Thoracic aorta (tissue), 2 donors: ENCODE data around the gene SPOCK3. TPM values are rescaled to one million over a fixed set of nuclear protein-coding genes. Genes with fewer than 3 reads are reported as not detected.

Source experiments
- ATAC-seq: fragments of 150-250 bp; one replicate; pipeline ENCODE4 v1.8.0; 2017; ENCODE audit warnings: low read depth; ENCODE audit not compliant: insufficient number of reproducible peaks, low FRiP score
- DNase-seq: peaks from one replicate; pipeline ENCODE4 v3.0.0-alpha.2; 2020; ENCODE audit warnings: low spot score
- H3K27ac ChIP-seq, 2 donors: fragments of 200-600 bp; sonication (generic); 1 replicate in 1 of 2; 2 replicates in 1 of 2; pipeline ENCODE4 v1.5.1; 2016; ENCODE audit warnings: mild to moderate bottlenecking in 2 of 2, moderate library complexity in 2 of 2
- H3K27me3 ChIP-seq: fragments of 200-600 bp; sonication (generic); replicated peaks from 2 replicates; pipeline ENCODE4 v1.6.0; 2016; ENCODE audit warnings: mild to moderate bottlenecking; ENCODE audit not compliant: insufficient read depth
- H3K36me3 ChIP-seq: fragments of 200-600 bp; sonication (generic); one replicate; pipeline ENCODE4 v1.5.1; 2016
- H3K4me1 ChIP-seq, 2 donors: fragments of 200-600 bp; sonication (generic); 1 replicate in 1 of 2; 2 replicates in 1 of 2; pipeline versions ENCODE4 v1.5.1 to v1.6.0; 2016; ENCODE audit warnings: low read depth in 2 of 2, mild to moderate bottlenecking in 1 of 2; ENCODE audit not compliant: control insufficient read depth in 1 of 2
- H3K4me3 ChIP-seq: fragments of 200-600 bp; sonication (generic); 2 replicates; pipeline ENCODE4 v1.5.1; 2016; ENCODE audit warnings: mild to moderate bottlenecking
- H3K9me3 ChIP-seq: fragments of 200-600 bp; sonication (generic); 2 replicates; pipeline ENCODE4 v1.5.1; 2016
- total RNA-seq, 2 donors: library from RNA; depleted of rRNA; stranded (reverse); fragments of >200 nt; gene quantifications; one replicate each; pipeline versions ENCODE4 v1.1.0 to v1.2.3, GENCODE V29; 2016
- TF ChIP-seq, protein P1 (sequence below): fragments of 200-600 bp; sonication (generic); IDR thresholded peaks from one replicate; pipeline ENCODE4 v1.5.1; 2019; ENCODE audit warnings: antibody characterized with exemption

Gene SPOCK3
- total RNA-seq, 2 donors from 2014 or later, result not detected

DNA sequence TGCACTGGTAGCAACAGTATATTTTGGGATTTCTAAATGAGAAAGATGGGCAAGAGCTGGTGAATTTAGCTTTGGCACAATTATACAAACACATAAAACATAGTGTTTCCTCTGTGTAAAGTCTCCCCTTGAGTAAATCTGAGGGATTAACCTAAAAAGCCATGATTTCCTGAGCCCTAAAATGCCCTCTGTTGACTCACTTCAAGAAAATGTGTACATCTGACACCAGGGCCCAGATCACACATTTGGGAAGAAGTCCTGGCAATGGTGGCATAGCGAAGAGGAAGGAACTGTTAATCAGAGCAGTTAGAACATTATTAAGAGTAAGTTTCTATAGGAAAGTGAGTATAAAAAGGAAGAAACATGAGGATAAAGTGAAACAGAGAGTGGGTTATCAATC, 338.5 kb downstream of the SPOCK3 start:
- Histone ChIP-seq H3K4me1 (no peaks in the 10 kb centered on the region), H3K27ac (no peak overlapping the region), H3K36me3 (no peaks in the 10 kb centered on the region), H3K9me3 (no peaks in the 10 kb centered on the region), H3K27me3 (no peaks in the 10 kb centered on the region), H3K4me3 (no peak overlapping the region)
- TF ChIP-seq, protein P1, sequence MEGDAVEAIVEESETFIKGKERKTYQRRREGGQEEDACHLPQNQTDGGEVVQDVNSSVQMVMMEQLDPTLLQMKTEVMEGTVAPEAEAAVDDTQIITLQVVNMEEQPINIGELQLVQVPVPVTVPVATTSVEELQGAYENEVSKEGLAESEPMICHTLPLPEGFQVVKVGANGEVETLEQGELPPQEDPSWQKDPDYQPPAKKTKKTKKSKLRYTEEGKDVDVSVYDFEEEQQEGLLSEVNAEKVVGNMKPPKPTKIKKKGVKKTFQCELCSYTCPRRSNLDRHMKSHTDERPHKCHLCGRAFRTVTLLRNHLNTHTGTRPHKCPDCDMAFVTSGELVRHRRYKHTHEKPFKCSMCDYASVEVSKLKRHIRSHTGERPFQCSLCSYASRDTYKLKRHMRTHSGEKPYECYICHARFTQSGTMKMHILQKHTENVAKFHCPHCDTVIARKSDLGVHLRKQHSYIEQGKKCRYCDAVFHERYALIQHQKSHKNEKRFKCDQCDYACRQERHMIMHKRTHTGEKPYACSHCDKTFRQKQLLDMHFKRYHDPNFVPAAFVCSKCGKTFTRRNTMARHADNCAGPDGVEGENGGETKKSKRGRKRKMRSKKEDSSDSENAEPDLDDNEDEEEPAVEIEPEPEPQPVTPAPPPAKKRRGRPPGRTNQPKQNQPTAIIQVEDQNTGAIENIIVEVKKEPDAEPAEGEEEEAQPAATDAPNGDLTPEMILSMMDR, result no peak
- no peak for ATAC-seq
- no peak for DNase-seq

GRCh38 chr4:166887457-166887856, 346.8 kb downstream of the SPOCK3 start:
- H3K4me1 ChIP-seq, result no peaks in the 10 kb centered on the region
- H3K9me3 ChIP-seq, result no peaks in the 10 kb centered on the region
- H3K36me3 ChIP-seq, result no peaks in the 10 kb centered on the region
- no peak overlapping the region for H3K27ac ChIP-seq
- H3K27me3 ChIP-seq, result no peaks in the 10 kb centered on the region
- DNase-seq (no peak), ATAC-seq (no peak)
- no peak overlapping the region for H3K4me3 ChIP-seq
- TF ChIP-seq, protein P1, result no peak

DNA sequence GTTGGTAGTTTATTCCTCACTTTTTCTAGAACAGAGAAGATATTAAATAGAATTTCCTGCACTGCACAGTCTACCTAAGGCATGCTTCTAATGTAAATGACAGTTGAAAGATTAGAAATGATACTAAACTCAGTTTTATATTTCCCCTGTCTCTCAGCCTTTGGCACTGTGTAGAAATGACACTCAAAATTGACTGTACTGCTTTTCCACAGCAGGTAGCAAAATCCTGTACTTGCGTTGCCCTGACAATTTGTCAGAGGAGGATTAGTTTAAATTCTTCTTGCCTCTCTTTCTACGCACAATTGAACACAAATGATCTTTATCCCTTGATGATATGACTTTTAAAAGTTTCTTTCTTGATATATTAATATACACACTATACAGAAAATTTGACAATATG, 347.6 kb downstream of the SPOCK3 start:
- no peak overlapping the region for H3K27ac ChIP-seq
- no peaks in the 10 kb centered on the region for H3K4me1 ChIP-seq
- no peak overlapping the region for H3K4me3 ChIP-seq
- H3K9me3 ChIP-seq, result no peaks in the 10 kb centered on the region
- ATAC-seq, result no peak
- H3K27me3 ChIP-seq, result no peaks in the 10 kb centered on the region
- H3K36me3 ChIP-seq, result no peaks in the 10 kb centered on the region
- TF ChIP-seq, protein P1, result no peak
- no peak for DNase-seq

DNA sequence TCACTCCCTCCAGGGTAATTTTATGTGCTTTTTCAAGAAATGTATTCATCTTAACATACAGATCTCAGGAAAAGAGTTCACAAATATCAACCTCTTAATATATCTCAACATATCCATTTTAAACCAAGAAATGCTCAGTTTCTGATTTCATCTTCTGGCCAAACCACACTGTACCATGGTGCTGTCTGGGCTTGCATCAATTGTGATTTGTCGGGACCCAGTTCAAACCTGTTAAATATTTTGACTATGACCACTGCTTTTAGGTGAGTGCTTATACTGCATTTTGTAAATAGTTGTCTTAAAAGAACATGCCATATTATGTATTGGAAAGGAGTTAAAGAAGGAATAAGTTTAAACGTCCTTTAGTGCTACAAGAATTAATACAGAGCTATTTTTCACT, 352.1 kb downstream of the SPOCK3 start:
- no peak for ATAC-seq
- Histone ChIP-seq H3K4me1 (no peaks in the 10 kb centered on the region), H3K27me3 (no peaks in the 10 kb centered on the region), H3K9me3 (no peaks in the 10 kb centered on the region), H3K4me3 (no peak overlapping the region), H3K27ac (no peak overlapping the region), H3K36me3 (no peaks in the 10 kb centered on the region)
- TF ChIP-seq, protein P1, result no peak
- no peak for DNase-seq

- Histone ChIP-seq H3K36me3 (no peaks in the 10 kb centered on the region), H3K27me3 (no peaks in the 10 kb centered on the region), H3K27ac (no peak overlapping the region), H3K4me3 (no peak overlapping the region), H3K4me1 (no peaks in the 10 kb centered on the region), H3K9me3 (no peaks in the 10 kb centered on the region)
- TF ChIP-seq, protein P1, result no peak
- ATAC-seq (no peak), DNase-seq (no peak)
Observed at GRCh38 chr4:166875821-166876220, 358.5 kb downstream of the SPOCK3 start.
